ENCODE results near the gene NEU4. TPM values are rescaled to one million over a fixed set of nuclear protein-coding genes. Genes with fewer than 3 reads are reported as not detected.

The NEU4 gene
- total RNA-seq, 2 donors from 2014 or later = 4.1 to 9.4 TPM

DNA sequence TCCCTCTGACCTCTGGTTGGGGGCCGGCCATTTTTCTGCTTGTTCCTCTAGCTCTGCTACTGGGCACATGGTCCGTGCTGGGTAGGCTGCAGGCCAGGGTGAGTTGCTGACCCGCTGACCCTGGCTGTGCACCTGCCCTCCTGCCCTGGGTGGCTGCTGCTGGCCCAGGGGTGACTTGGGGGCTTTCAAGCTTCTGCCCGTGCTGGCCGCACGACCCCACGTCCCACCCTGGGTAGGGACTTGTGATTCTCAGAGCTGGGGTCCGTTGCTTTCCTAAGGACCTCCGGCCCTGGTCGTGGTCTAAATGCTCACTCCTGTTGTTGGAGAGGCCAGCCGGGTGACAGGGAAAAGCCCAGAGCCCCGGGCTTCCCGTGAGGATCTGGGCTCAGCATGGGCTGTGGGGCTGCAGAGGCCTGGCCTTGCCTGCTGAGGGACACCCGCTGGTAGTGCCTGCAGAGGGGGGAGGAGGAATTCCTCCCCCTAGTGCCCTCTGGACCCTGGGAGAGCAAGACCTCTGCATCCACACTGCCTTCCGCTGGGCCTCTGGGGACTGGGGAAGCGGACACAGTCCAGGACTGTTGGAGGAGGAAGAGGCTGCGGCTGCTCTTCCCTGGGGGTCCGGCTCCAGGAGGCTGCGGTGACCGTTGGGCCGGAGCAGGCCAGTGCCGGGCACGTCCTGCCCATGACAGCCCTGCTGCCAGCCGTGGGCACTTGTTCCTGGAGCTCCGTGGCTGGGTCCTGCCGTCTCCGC, 38.6 kb upstream of the NEU4 start:
- ATAC-seq (no peak), DNase-seq (no peak)
- peaks cover 10% of the 10 kb centered on the region for H3K4me1 Mint-ChIP-seq
- no peaks in the 10 kb centered on the region for H3K9me3 ChIP-seq (ENCODE audit: control insufficient read depth, low read length, poor library complexity, severe bottlenecking)
- no peak overlapping the region for H3K4me3 Mint-ChIP-seq
- H3K36me3 Mint-ChIP-seq (ENCODE audit: low read depth) = no peaks in the 10 kb centered on the region
- H3K27me3 Mint-ChIP-seq = no peaks in the 10 kb centered on the region
- H3K27ac Mint-ChIP-seq = no peak overlapping the region

DNA sequence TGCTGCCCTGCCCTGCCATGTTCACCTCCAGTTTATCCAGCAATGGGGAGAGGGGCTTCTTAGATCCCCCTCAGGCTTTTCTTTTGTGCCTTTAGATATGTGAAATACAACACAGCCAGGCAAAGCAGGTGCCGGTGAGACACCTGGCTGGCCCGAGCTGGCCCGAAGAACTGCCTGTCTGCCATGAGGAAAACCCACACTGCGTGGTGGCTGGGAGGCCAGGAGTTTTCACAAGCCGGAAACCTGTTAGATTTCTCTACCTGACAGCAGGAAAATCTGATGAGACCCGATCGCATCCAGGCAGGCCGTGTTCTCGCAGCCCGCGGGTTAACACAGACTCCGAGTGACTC, 38.1 kb upstream of the NEU4 start:
- ATAC-seq (no peak), DNase-seq (no peak)
- no peaks in the 10 kb centered on the region for H3K36me3 Mint-ChIP-seq (ENCODE audit: low read depth)
- no peaks in the 10 kb centered on the region for H3K27me3 Mint-ChIP-seq
- no peaks in the 10 kb centered on the region for H3K9me3 ChIP-seq (ENCODE audit: control insufficient read depth, low read length, poor library complexity, severe bottlenecking)
- H3K4me1 Mint-ChIP-seq = peaks cover 10% of the 10 kb centered on the region
- peak overlapping the region; percentile 75 for H3K27ac Mint-ChIP-seq
- no peak overlapping the region for H3K4me3 Mint-ChIP-seq

- Mint-ChIP-seq H3K4me3 (peak overlapping the region; percentile 78), H3K27me3 (no peaks in the 10 kb centered on the region), H3K4me1 (peaks cover 10% of the 10 kb centered on the region), H3K36me3 (ENCODE audit: low read depth) (no peaks in the 10 kb centered on the region), H3K27ac (peak overlapping the region; percentile 75)
- peak; percentile 23 for ATAC-seq
- DNase-seq = no peak
- H3K9me3 ChIP-seq (ENCODE audit: control insufficient read depth, low read length, poor library complexity, severe bottlenecking) = no peaks in the 10 kb centered on the region
Observed at GRCh38 chr2:241771286-241772062, 37.5 kb upstream of the NEU4 start.

DNA sequence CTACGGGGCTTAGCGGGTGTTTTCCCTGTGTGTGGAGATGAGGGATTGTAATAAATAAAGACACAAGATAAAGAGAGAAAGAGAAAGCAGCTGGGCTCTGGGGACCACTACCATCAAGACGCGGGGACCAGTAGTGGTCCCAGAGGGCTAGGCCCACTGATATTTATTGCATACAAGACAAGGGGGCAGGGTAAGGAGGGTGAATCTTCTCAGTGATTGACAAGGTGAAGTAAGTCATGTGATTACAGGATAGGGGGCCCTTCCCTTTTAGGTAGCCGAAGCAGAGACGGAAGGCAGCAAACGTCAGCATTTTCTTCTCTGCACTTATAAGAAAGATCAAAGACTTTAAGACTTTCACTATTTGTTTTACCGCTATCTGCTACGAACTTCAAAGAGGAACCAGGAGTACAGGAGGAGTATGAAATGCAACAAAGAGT, 36.9 kb upstream of the NEU4 start:
- Mint-ChIP-seq H3K27me3 (no peaks in the 10 kb centered on the region), H3K4me3 (peak overlapping the region; percentile 78), H3K27ac (peak overlapping the region; percentile 75), H3K4me1 (peaks cover 10% of the 10 kb centered on the region), H3K36me3 (ENCODE audit: low read depth) (no peaks in the 10 kb centered on the region)
- ATAC-seq (peak; percentile 44), DNase-seq (no peak)
- no peaks in the 10 kb centered on the region for H3K9me3 ChIP-seq (ENCODE audit: control insufficient read depth, low read length, poor library complexity, severe bottlenecking)

- Mint-ChIP-seq H3K27ac (no peak overlapping the region), H3K4me1 (peaks cover 10% of the 10 kb centered on the region), H3K27me3 (no peaks in the 10 kb centered on the region), H3K36me3 (ENCODE audit: low read depth) (no peaks in the 10 kb centered on the region), H3K4me3 (no peak overlapping the region)
- H3K9me3 ChIP-seq (ENCODE audit: control insufficient read depth, low read length, poor library complexity, severe bottlenecking) = no peaks in the 10 kb centered on the region
- DNase-seq (no peak), ATAC-seq (no peak)
Observed at GRCh38 chr2:241773511-241774418, 35.2 kb upstream of the NEU4 start.

DNA sequence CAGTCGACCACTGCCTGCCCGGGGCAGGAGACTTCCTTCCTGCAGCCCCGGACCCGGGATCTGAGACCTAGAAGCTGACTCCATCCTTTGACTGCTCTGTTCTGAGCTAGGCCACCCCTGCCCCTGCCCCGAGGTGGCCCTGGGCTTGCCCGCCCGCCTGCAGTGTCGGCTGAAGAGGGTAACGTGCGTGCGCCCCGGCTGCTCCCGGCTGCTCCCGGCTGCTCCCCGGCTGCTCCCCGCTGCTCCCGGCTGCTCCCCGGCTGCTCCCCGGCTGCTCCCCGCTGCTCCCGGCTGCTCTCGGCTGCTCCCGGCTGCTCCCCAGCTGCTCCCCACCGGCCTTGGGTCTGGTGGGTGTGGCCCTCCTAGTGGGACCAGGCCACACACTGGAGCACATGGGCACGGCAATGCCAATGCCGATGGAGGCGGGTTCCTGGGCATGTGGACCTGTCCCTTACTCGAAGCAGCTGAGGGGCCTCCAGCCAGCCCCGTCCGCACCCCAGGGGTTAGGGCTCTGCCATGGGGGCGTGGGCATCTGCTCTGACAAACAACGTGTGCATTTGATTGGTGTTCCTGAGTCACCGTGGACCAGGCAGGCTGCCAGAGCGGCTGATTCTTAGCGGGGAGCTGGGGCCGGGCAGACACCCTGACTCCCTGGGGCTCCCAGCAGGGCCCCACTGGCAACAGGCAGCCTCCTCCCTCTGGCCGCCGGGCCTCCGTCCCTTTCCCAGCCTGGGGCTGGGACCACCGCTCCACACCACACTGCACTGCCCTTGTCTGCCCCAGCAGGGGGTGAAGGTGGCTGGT, 34.4 kb upstream of the NEU4 start:
- no peak for ATAC-seq
- Mint-ChIP-seq H3K27ac (no peak overlapping the region), H3K4me1 (peaks cover 10% of the 10 kb centered on the region), H3K36me3 (ENCODE audit: low read depth) (no peaks in the 10 kb centered on the region), H3K27me3 (no peaks in the 10 kb centered on the region), H3K4me3 (no peak overlapping the region)
- H3K9me3 ChIP-seq (ENCODE audit: control insufficient read depth, low read length, poor library complexity, severe bottlenecking) = no peaks in the 10 kb centered on the region
- no peak for DNase-seq

DNA sequence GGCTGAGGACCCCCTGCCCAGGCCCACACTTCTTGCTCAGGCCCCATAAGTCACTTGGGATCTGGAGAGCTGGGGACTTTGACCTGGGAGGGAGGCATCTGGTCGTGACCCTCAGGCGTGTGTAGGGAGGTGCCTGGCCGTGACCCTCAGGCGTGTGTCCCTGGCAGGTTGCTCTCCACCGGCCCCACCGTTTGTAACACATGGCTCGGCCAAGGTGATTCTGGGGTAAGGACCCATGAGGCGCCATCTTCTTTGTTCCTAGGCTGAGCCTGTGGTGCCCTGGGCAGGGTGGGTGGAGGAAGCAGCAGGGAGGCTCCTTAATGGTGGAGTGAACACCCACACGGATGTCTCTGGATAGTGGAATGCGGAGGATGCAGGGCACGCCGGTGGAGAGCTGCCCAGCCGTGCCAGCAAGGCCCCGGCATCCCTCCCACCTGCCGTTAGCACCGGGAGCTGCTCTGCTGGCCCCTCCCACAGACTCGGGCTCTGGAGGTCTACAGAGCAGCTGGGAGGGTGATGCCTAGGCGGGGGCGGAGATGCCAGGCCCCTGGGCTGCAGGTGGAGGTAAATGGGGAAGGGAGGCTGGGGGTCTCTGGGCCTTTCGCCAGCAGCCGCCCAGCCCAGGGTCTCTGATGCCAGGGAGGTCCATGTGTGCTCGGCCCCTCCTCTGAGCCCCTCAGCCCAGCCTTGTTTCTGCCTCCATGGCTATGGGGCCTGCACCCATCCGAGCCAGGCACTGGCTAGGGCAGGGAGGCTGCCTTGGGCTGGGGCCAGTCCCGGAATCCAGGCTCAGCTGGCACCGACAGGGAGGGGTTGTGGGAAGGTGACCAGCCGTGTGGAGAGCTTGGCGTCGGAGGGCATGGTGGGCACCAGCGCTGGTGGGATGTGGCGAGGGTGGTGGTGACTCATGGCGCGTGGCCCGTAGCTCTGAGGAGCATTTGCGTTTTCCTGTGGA, 33.5 kb upstream of the NEU4 start:
- ATAC-seq (no peak), DNase-seq (no peak)
- H3K9me3 ChIP-seq (ENCODE audit: control insufficient read depth, low read length, poor library complexity, severe bottlenecking) = no peaks in the 10 kb centered on the region
- peaks cover 10% of the 10 kb centered on the region for H3K4me1 Mint-ChIP-seq
- H3K27ac Mint-ChIP-seq = peak overlapping the region; percentile 39
- no peak overlapping the region for H3K4me3 Mint-ChIP-seq
- H3K36me3 Mint-ChIP-seq (ENCODE audit: low read depth) = no peaks in the 10 kb centered on the region
- no peaks in the 10 kb centered on the region for H3K27me3 Mint-ChIP-seq

DNA sequence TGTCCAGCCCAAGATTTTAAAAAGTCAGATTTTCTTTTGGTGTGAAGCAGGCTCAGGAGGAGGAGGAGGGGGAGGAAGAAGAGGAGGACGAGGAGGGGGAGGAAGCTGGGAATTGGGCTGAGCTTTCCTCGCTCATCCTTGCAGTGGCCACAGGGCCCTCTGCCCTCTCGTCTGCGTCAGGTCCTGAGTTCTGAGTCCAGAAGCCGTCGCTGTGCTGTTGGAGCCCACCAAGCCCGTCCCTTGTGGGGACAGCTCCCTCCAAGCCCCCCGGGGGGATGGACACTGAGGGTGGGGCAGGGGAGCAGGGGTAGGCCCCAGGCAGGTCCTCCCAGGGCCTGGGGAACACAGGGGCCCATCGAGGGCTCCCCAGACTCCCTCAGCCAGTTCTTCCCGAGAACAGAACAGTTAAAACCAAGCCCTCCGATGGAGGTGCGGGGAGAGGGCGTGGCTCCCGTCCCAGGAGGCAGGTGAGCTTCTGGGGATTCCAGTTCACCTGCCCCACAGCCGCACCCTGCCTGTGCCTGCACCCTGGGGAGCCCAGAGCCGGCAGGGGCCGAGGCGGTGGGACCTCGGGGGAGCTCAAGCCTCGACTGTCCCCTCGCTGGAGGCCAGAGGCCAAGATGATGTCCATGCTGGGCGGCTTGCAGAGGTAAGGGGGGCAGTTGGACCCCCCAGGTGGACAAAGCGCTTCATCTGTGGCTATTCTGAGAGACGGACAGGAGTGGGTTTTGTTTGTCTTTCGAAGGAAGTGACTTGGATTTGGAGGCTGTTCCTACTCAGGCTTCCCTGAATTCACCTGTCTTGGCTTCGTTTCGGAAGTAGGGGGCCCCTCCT, 32.4 kb upstream of the NEU4 start, which contains the start of gene GAL3ST2:
TSS of gene GAL3ST2 (plus strand) at position 487 of the 834 bp plus-strand sequence. CDS start at position 621, 134 bp downstream.
- no peaks in the 10 kb centered on the region for H3K9me3 ChIP-seq (ENCODE audit: control insufficient read depth, low read length, poor library complexity, severe bottlenecking)
- no peak within 1 kb of the TSS for H3K4me3 Mint-ChIP-seq
- DNase-seq = no peak
- peaks cover 9% of the 10 kb centered on the region for H3K4me1 Mint-ChIP-seq
- no peak for ATAC-seq
- H3K27me3 Mint-ChIP-seq = no peaks in the 10 kb centered on the region
- no peaks in the 10 kb centered on the region for H3K36me3 Mint-ChIP-seq (ENCODE audit: low read depth)
- H3K27ac Mint-ChIP-seq = peak within 1 kb of the TSS; percentile 39

DNA sequence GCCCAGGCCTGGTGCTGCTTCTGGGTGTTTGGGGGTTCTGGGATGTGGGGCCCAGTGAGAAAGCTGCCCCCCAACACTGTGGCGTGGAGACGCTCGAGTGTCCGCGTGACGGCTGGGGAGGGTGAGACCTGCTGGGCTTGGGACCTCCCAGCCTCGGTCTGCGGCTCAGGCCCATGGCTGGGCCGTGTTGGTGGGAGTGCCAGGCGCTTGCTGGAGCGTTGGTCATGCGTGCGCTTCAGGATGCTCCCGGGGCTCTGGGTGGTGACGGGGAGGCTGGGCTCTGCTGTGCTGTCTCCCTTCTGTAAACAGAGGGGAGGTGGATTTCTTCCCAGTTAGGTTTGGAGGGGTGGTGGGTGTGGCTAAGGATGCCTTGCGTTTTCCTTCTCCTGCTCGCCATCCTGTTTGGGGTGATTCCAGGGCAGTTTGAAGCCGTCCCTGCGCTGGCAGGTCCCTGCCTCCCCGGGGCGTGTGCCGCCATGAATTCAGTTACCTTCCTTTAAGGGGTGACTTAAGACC, 31.8 kb upstream of the NEU4 start:
- DNase-seq (no peak), ATAC-seq (no peak)
- H3K36me3 Mint-ChIP-seq (ENCODE audit: low read depth) = no peaks in the 10 kb centered on the region
- H3K27me3 Mint-ChIP-seq = no peaks in the 10 kb centered on the region
- H3K4me3 Mint-ChIP-seq = no peak overlapping the region
- peaks cover 3% of the 10 kb centered on the region for H3K4me1 Mint-ChIP-seq
- no peaks in the 10 kb centered on the region for H3K9me3 ChIP-seq (ENCODE audit: control insufficient read depth, low read length, poor library complexity, severe bottlenecking)
- H3K27ac Mint-ChIP-seq = no peak overlapping the region

DNA sequence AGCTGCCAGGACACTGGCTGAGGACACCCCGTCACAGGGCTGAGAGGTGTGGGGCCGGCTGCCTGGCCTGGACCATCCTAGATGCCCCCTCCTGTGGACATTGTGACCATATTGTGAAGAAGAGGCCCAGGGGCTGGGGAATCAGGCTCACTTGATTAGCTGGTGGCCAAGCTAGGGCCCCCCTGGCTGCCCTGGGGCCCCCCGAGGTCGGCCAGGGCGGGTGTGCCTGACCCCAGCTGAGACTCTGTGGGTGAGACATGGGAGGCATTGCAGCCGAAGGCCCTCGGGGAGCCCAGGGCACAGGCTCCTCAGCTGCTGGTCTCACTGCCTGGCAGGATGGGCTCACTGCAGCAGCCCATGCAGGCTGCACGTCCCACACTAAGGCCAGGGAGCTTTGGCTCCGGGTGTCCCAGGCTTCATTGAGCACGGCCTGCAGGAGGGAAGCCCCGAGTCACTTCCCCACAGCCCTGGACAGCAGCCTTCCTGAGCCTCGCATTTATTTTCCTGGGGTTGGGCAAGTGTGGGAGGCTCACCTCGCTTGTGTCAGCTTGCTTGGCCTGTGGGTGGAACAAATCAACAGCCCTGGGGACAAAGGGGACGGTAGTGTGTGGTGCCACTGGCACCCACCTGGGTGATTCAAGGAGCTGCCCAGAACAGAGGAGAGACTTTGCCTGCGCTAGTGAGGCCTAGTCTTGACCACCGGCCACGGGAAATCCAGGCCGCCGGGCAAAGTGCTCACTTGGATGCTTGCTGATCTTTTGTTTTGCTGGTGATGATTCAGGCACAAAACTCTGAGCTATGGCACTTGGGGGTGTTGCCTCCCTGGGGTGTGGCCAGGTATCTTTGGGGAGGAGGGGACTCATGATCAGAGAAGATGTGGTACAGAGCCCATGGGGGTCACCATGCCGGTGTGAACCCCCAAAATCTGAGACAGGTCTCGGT, 31.0 kb upstream of the NEU4 start:
- Mint-ChIP-seq H3K36me3 (ENCODE audit: low read depth) (no peaks in the 10 kb centered on the region), H3K27me3 (no peaks in the 10 kb centered on the region), H3K4me3 (no peak overlapping the region), H3K27ac (no peak overlapping the region), H3K4me1 (peaks cover 2% of the 10 kb centered on the region)
- DNase-seq (no peak), ATAC-seq (no peak)
- no peaks in the 10 kb centered on the region for H3K9me3 ChIP-seq (ENCODE audit: control insufficient read depth, low read length, poor library complexity, severe bottlenecking)
